Gastroesophageal sphincter (tissue), 4 donors: ENCODE measurements around the gene SUPV3L1. TPM values are rescaled to one million over a fixed set of nuclear protein-coding genes. Genes with fewer than 3 reads are reported as not detected.

ENCODE experiments used
- ATAC-seq: fragments of 150-250 bp; one replicate; pipeline ENCODE4 v1.9.1; 2016; ENCODE audit warnings: mild to moderate bottlenecking, moderate library complexity
- H3K27ac ChIP-seq, 4 donors: fragments of 200-600 bp; sonication (generic) in 3 of 4; 1 replicate in 3 of 4; 2 replicates in 1 of 4; pipeline ENCODE4 v1.5.1; 2016 to 2019
- H3K27me3 ChIP-seq: fragments of 200-600 bp; sonication (generic); one replicate; pipeline ENCODE4 v1.5.1; 2019
- H3K36me3 ChIP-seq, 2 donors: fragments of 200-600 bp; sonication (generic); one replicate each; pipeline ENCODE4 v1.5.1; 2019; ENCODE audit warnings: control low read depth in 1 of 2
- H3K4me1 ChIP-seq, 3 donors: fragments of 200-600 bp; sonication (generic); 1 replicate in 2 of 3; 2 replicates in 1 of 3; pipeline ENCODE4 v1.5.1; 2016 to 2019; ENCODE audit warnings: control low read depth in 2 of 3
- H3K4me3 ChIP-seq, 2 donors: fragments of 200-600 bp; sonication (generic); one replicate each; pipeline ENCODE4 v1.5.1; 2019; ENCODE audit warnings: mild to moderate bottlenecking in 1 of 2, moderate library complexity in 1 of 2
- H3K9me3 ChIP-seq, 3 donors: fragments of 200-600 bp; sonication (generic); one replicate each; pipeline ENCODE4 v1.5.1; 2017 to 2019; ENCODE audit warnings: control low read depth in 2 of 3
- CTCF ChIP-seq, 4 experiments: fragments of 200-600 bp in 2 of 4; fragments of 450-650 bp in 2 of 4; sonication (generic) in 1 of 4; IDR thresholded peaks; one replicate each; pipeline ENCODE4 v1.5.1; 2017 to 2019; ENCODE audit warnings: antibody characterized with exemption in 4 of 4, mild to moderate bottlenecking in 2 of 4, moderate library complexity in 2 of 4
- EP300 ChIP-seq: sonication (generic); formaldehyde crosslinking; IDR thresholded peaks from one replicate; pipeline ENCODE4 v1.6.1; 2017; ENCODE audit warnings: antibody characterized with exemption, mild to moderate bottlenecking
- POLR2A ChIP-seq, 2 donors: fragments of 450-650 bp; IDR thresholded peaks; one replicate each; pipeline ENCODE4 v1.6.1; 2017; ENCODE audit warnings: antibody characterized with exemption in 2 of 2, mild to moderate bottlenecking in 2 of 2, moderate library complexity in 1 of 2
- POLR2AphosphoS5 ChIP-seq: sonication (generic); formaldehyde crosslinking; IDR thresholded peaks from one replicate; pipeline ENCODE4 v1.6.1; 2017; ENCODE audit warnings: antibody characterized with exemption
- WGBS, 2 donors: methylation state at CpG; one replicate each; pipeline ENCODE4 v1.1.5; 2018; ENCODE audit warnings: low coverage in 1 of 2; 5-methylcytosine and 5-hydroxymethylcytosine counted together
- total RNA-seq, 4 donors: library from RNA; depleted of rRNA; stranded (reverse); fragments of >200 nt; gene quantifications; one replicate each; pipeline ENCODE4 v1.1.0, GENCODE V29; 2016

SUPV3L1 gene
- total RNA-seq, 4 donors from 2014 or later: 18.2 to 20.9 (median 19.8) TPM

GRCh38 chr10:69253171-69253570 is 73.1 kb downstream of the SUPV3L1 start:
- no peak overlapping the region for H3K27ac ChIP-seq
- no peaks in the 10 kb centered on the region for H3K27me3 ChIP-seq
- 83 to 100% methylated on average over 1 of the region's 3 CpGs for WGBS, 2 donors
- no peak overlapping the region for H3K4me3 ChIP-seq
- TF ChIP-seq CTCF (IDR thresholded peaks at IDR 0.05) (no peak), EP300 (no peak), POLR2A (IDR thresholded peaks at IDR 0.05) (no peak), POLR2AphosphoS5 (no peak)
- H3K36me3 ChIP-seq: no peaks in the 10 kb centered on the region
- no peaks in the 10 kb centered on the region for H3K9me3 ChIP-seq
- H3K4me1 ChIP-seq: no peaks in the 10 kb centered on the region
- ATAC-seq: no peak

- WGBS, 2 donors: 59 to 72% methylated on average over 5 of the region's 7 CpGs
- Histone ChIP-seq H3K27me3 (no peaks in the 10 kb centered on the region), H3K4me3 (no peak overlapping the region), H3K4me1 (no peaks in the 10 kb centered on the region), H3K27ac (no peak overlapping the region), H3K9me3 (no peaks in the 10 kb centered on the region), H3K36me3 (no peaks in the 10 kb centered on the region)
- TF ChIP-seq POLR2AphosphoS5 (no peak), POLR2A (IDR thresholded peaks at IDR 0.05) (no peak), EP300 (no peak), CTCF (IDR thresholded peaks at IDR 0.05) (no peak)
- ATAC-seq: no peak
These were observed 74.8 kb downstream of the SUPV3L1 start for GRCh38 chr10:69254877-69255276.

Other genes starting within 250 kb of the SUPV3L1 start
- gene DDX21, start 224.1 kb upstream of the SUPV3L1 start, total RNA-seq: 10 to 100 TPM; 28.1 to 78.6 (median 34.9) TPM
- gene KIFBP, start 191.4 kb upstream of the SUPV3L1 start, total RNA-seq: 10 to 100 TPM; 33.7 to 65.4 (median 48.8) TPM
- 100 to 1,000 TPM in 2 of 4 donors, 10 to 100 TPM in 2; 14.9 to 143 (median 97.8) TPM for gene SRGN, start 92.1 kb upstream of the SUPV3L1 start, total RNA-seq
- 10 to 100 TPM; 34.1 to 51.5 (median 39.4) TPM for gene VPS26A, start 56.1 kb upstream of the SUPV3L1 start, total RNA-seq
- gene HKDC1, start 40.1 kb downstream of the SUPV3L1 start, total RNA-seq: under 1 TPM in 1 of 4 donors, not detected in 3; 0.27 TPM
- gene HK1, start 98.3 kb downstream of the SUPV3L1 start, total RNA-seq: 100 to 1,000 TPM in 3 of 4 donors, 10 to 100 TPM in 1; 92.5 to 216 (median 126) TPM
- gene TACR2, start 236.7 kb downstream of the SUPV3L1 start, total RNA-seq: 100 to 1,000 TPM in 2 of 4 donors, 10 to 100 TPM in 2; 37.1 to 176 (median 122) TPM